ENCODE results near the gene ALOX15. TPM values are rescaled to one million over a fixed set of nuclear protein-coding genes. Genes with fewer than 3 reads are reported as not detected.
"Not testable (repeated sequence)": the region's sequence is repeated elsewhere in the genome, so short reads cannot be mapped to it uniquely, and the experiment has no call there.

The ALOX15 gene
- total and polyA plus RNA-seq, 10 donors, result 0.04 to 2.6 (median 0.70) TPM; not detected in 1

DNA sequence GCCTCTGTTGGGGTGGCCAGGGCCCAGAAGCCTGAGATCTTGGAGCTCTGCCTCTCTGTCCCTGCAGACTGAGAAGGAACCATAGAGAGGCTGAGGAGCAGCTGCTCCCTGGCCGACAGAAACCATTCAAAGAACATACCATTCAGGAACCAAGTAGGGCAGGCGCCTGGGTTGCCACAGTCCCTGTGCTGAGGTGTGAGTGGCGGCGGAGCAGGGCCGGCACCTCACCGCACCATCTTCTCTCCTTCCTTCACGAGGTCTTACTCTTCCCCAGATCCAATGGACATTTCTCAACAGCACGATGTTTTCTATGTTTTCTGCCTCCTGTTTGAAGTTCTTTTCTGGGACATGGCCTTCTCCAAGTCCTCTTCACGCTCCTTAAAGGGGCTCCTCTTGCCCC lies 22.8 kb upstream of the ALOX15 start:
- TF ChIP-seq, protein P1, sequence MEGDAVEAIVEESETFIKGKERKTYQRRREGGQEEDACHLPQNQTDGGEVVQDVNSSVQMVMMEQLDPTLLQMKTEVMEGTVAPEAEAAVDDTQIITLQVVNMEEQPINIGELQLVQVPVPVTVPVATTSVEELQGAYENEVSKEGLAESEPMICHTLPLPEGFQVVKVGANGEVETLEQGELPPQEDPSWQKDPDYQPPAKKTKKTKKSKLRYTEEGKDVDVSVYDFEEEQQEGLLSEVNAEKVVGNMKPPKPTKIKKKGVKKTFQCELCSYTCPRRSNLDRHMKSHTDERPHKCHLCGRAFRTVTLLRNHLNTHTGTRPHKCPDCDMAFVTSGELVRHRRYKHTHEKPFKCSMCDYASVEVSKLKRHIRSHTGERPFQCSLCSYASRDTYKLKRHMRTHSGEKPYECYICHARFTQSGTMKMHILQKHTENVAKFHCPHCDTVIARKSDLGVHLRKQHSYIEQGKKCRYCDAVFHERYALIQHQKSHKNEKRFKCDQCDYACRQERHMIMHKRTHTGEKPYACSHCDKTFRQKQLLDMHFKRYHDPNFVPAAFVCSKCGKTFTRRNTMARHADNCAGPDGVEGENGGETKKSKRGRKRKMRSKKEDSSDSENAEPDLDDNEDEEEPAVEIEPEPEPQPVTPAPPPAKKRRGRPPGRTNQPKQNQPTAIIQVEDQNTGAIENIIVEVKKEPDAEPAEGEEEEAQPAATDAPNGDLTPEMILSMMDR (IDR thresholded peaks at IDR 0.05 in 8 of 11, conservative IDR thresholded peaks at IDR 0.05 in 3 of 11), result no peak
- TF ChIP-seq POLR2A (IDR thresholded peaks at IDR 0.05) (no peak), POLR2AphosphoS5 (IDR thresholded peaks at IDR 0.05) (no peak)
- Histone ChIP-seq H3K27ac (no peak overlapping the region), H3K4me1 (no peaks in the 10 kb centered on the region), H3K9me3 (no peaks in the 10 kb centered on the region), H3K36me3 (no peaks in the 10 kb centered on the region), H3K4me3 (no peak overlapping the region), H3K27me3 (replicated peaks in 1 of 7) (peaks cover 0 to 8% (median 0%) of the 10 kb centered on the region in 7 donors)
- 77 to 91% (median 79%) methylated on average over 9 of the region's 9 CpGs for WGBS, 5 donors
- no peak for DNase-seq
- intact Hi-C loops (cut with DNase I; ENCODE audit: low total_unique reads), result no loop called here

DNA sequence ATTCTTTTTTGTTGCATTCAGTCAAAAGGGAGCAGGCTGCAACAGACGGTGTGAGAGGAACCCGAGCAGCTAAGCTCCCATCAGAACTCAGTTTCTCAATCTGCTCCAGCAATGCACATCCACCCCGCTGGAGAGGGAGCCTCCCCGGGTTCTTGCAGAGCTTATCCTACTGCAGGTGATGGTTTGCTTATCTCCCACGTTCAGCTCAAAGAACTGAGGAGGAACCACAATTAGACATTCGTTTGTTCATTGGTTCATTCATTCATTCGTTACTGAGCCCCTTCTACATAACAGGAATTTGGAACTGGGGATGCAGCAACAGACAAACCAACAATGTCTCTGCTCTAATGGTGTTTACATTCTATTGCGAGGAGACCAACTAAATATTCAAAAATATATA lies 22.2 kb upstream of the ALOX15 start:
- H3K27me3 ChIP-seq (replicated peaks in 1 of 7), result peaks cover 0 to 8% (median 0%) of the 10 kb centered on the region in 7 donors
- H3K4me1 ChIP-seq, result no peaks in the 10 kb centered on the region
- no peaks in the 10 kb centered on the region for H3K9me3 ChIP-seq
- no peak overlapping the region for H3K4me3 ChIP-seq
- 74 to 87% (median 80%) methylated on average over 8 of the region's 8 CpGs for WGBS, 5 donors
- DNase-seq, result no peak
- no peak overlapping the region for H3K27ac ChIP-seq
- no peaks in the 10 kb centered on the region for H3K36me3 ChIP-seq
- intact Hi-C loops (cut with DNase I; ENCODE audit: low total_unique reads), result no loop called here
- TF ChIP-seq, protein P1 (IDR thresholded peaks at IDR 0.05 in 8 of 11, conservative IDR thresholded peaks at IDR 0.05 in 3 of 11), result no peak
- TF ChIP-seq POLR2A (IDR thresholded peaks at IDR 0.05) (no peak), POLR2AphosphoS5 (IDR thresholded peaks at IDR 0.05) (no peak)

DNA sequence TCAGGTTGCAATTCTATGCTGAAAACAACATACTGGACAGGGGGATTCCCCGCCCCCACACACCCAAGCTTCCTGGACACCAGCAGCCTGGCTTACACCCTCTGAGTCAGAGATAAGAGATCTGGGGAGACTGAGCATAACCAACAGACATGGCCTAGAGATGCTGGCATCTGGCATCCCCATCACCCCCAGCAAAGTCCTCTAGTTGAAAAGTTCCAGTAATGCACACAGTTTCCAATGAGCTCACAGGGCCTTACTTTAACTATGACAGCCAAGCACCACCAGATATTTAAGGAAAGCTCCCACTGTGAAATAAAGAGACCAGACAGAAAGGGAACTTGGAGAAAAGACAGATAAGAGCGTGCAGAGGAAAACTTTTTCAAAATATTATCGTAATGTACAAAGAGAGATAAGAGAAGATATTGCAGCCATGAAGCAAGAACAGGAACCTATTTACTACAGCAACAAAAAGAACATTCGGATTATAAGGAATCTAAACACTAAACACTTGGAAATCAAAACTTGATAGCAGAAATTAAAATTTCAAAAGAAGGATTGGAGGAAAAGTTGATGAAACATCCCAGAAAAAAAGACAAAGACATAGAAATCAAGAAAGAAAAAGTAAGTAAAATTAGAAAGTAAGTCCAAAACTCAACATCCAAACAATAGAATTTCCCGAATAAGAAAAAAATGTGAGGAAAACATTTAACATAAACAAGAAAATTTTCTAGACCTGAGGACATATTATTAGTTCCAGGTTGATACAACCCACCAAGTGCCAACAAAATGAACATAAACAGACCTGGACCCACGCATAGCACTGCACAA lies 17.2 kb upstream of the ALOX15 start:
- DNase-seq, result no peak
- no peak overlapping the region for H3K27ac ChIP-seq
- intact Hi-C loops (cut with DNase I; ENCODE audit: low total_unique reads), result no loop called here
- H3K4me1 ChIP-seq, result no peaks in the 10 kb centered on the region
- H3K36me3 ChIP-seq, result no peaks in the 10 kb centered on the region
- TF ChIP-seq POLR2A (IDR thresholded peaks at IDR 0.05) (no peak), POLR2AphosphoS5 (IDR thresholded peaks at IDR 0.05) (no peak)
- TF ChIP-seq, protein P1 (IDR thresholded peaks at IDR 0.05 in 8 of 11, conservative IDR thresholded peaks at IDR 0.05 in 3 of 11), result no peak
- H3K9me3 ChIP-seq, result no peaks in the 10 kb centered on the region
- H3K27me3 ChIP-seq (replicated peaks in 1 of 7), result peaks cover 0 to 18% (median 0%) of the 10 kb centered on the region in 7 donors
- WGBS, 5 donors, result 51 to 87% (median 75%) methylated on average over 6 of the region's 6 CpGs
- H3K4me3 ChIP-seq, result no peak overlapping the region

DNA sequence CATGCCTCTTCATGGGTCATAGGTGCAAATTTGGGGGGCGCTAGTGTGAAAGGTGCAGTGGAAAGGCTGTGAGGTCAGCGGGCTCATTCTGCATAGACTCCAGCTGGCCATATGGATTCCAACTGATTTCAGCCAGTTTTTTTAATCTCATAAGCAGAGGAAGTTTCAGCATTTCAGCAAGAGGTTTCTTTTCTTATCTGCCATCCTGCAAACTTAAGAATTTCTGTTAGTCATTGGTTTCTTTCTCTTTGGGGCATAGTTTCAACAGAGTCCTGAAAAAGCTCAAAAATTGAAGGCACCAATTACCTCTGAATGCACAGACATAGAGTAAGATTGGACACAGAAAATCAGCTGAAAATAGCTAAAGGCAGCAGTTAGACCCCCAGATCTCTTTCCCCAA lies 16.2 kb upstream of the ALOX15 start:
- no peak overlapping the region for H3K27ac ChIP-seq

DNA sequence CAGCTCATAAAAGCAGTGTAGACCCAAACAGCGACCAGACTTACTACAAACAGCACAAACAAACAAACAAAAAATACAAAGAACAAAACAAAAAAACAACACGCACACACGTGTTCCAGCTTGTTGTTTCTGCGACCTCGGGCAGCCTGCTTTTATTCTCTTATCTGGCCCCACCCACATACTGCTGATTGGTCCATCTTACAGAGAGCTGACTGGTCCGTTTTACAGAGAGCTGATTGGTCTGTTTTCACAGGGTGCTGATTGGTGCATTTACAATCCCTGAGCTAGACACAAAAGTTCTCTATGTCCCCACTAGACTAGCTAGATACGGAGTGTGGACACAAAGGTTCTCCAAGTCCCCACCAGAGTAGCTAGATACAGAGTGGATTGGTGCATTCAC lies 14.5 kb upstream of the ALOX15 start:
- intact Hi-C loops (cut with DNase I; ENCODE audit: low total_unique reads); H3K27ac ChIP-seq; DNase-seq; H3K4me3 ChIP-seq; H3K36me3 ChIP-seq; H3K4me1 ChIP-seq; H3K9me3 ChIP-seq: not testable (repeated sequence)
- 81 to 92% (median 88%) methylated on average over 7 of the region's 7 CpGs for WGBS, 5 donors
- H3K27me3 ChIP-seq (replicated peaks in 1 of 7), result peaks cover 0 to 21% (median 0%) of the 10 kb centered on the region in 7 donors

More for the DNA sequence above, 16.2 kb upstream of the ALOX15 start:
- TF ChIP-seq, protein P1 (IDR thresholded peaks at IDR 0.05 in 8 of 11, conservative IDR thresholded peaks at IDR 0.05 in 3 of 11), result no peak
- 79 to 95% (median 86%) methylated on average over 2 of the region's 2 CpGs for WGBS, 5 donors
- H3K27me3 ChIP-seq (replicated peaks in 1 of 7), result peaks cover 0 to 17% (median 0%) of the 10 kb centered on the region in 7 donors
- intact Hi-C loops (cut with DNase I; ENCODE audit: low total_unique reads), result no loop called here
- no peaks in the 10 kb centered on the region for H3K9me3 ChIP-seq
- no peaks in the 10 kb centered on the region for H3K36me3 ChIP-seq
- H3K4me1 ChIP-seq, result no peaks in the 10 kb centered on the region
- DNase-seq, result no peak
- H3K4me3 ChIP-seq, result no peak overlapping the region

Measured in spleen (tissue), 11 donors.